Measurements from ENCODE around the gene PPP3CA.
"Not testable (repeated sequence)": the region's sequence is repeated elsewhere in the genome, so short reads cannot be mapped to it uniquely, and the experiment has no call there.

Gene PPP3CA

GRCh38 chr4:101098666-101099400 lies 248.5 kb downstream of the PPP3CA start:
- Histone ChIP-seq H3K36me3 (ENCODE audit: control insufficient read depth, insufficient read depth, low read length) (no peaks in the 10 kb centered on the region), H3K9me3 (ENCODE audit: control insufficient read depth, low read length) (no peaks in the 10 kb centered on the region), H2AFZ (no peak overlapping the region), H3K79me2 (no peaks in the 10 kb centered on the region), H3K4me3 (ENCODE audit: low read depth, low read length) (no peak overlapping the region), H3K27ac (no peak overlapping the region), H3K4me2 (ENCODE audit: low read length) (no peak overlapping the region), H3K9ac (no peak overlapping the region), H3K4me1 (no peaks in the 10 kb centered on the region), H3K27me3 (ENCODE audit: control insufficient read depth, insufficient read depth, low read length) (no peaks in the 10 kb centered on the region)
- TF ChIP-seq, protein P1, sequence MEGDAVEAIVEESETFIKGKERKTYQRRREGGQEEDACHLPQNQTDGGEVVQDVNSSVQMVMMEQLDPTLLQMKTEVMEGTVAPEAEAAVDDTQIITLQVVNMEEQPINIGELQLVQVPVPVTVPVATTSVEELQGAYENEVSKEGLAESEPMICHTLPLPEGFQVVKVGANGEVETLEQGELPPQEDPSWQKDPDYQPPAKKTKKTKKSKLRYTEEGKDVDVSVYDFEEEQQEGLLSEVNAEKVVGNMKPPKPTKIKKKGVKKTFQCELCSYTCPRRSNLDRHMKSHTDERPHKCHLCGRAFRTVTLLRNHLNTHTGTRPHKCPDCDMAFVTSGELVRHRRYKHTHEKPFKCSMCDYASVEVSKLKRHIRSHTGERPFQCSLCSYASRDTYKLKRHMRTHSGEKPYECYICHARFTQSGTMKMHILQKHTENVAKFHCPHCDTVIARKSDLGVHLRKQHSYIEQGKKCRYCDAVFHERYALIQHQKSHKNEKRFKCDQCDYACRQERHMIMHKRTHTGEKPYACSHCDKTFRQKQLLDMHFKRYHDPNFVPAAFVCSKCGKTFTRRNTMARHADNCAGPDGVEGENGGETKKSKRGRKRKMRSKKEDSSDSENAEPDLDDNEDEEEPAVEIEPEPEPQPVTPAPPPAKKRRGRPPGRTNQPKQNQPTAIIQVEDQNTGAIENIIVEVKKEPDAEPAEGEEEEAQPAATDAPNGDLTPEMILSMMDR (IDR thresholded peaks at IDR 0.05) = no peak

DNA sequence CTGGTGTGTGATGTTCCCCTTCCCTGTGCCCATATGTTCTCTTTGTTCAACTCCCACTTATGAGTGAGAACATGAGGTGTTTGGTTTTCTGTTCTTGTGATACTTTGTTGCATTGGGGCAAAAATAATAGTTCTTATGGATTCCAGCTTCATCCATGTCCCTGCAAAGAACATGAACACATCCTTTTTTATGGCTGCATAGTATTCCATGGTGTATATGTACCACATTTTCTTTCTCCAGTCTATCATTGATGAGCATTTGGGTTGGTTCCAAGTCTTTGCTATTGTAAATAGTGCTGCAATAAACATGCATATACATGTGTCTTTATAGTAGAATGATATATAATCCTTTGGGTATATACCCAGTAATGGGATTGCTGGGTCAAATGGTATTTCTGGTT lies 254.7 kb downstream of the PPP3CA start:
- H3K79me2 ChIP-seq; H3K27ac ChIP-seq; H3K4me3 ChIP-seq (ENCODE audit: low read depth, low read length); H3K36me3 ChIP-seq (ENCODE audit: control insufficient read depth, insufficient read depth, low read length); H3K9me3 ChIP-seq (ENCODE audit: control insufficient read depth, low read length); H2AFZ ChIP-seq; H3K27me3 ChIP-seq (ENCODE audit: control insufficient read depth, insufficient read depth, low read length); H3K4me1 ChIP-seq; H3K4me2 ChIP-seq (ENCODE audit: low read length); H3K9ac ChIP-seq: not testable (repeated sequence)

DNA sequence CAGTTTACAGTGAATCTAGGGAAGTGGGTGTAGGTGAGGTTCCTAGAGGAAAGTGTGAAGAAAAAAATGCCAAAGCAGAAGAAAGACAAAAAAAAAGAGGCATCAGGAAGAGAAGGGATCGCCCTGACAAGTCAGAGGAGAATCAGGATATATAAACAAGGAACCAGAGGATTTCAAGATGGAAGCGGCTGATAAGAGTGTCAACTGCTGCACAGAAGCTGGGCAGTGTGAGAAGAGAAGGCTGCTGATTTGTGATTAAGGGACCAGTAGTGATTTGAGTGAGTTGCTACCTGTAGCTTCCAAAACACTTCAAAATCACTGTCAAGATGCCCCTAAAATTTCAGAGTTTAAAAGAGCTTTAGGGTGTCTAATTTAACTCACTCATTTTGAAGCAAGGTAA lies 258.2 kb downstream of the PPP3CA start:
- Histone ChIP-seq H3K27me3 (ENCODE audit: control insufficient read depth, insufficient read depth, low read length) (no peaks in the 10 kb centered on the region), H3K4me2 (ENCODE audit: low read length) (no peak overlapping the region), H2AFZ (no peak overlapping the region), H3K4me1 (no peaks in the 10 kb centered on the region), H3K36me3 (ENCODE audit: control insufficient read depth, insufficient read depth, low read length) (no peaks in the 10 kb centered on the region), H3K9ac (no peak overlapping the region), H3K27ac (no peak overlapping the region), H3K9me3 (ENCODE audit: control insufficient read depth, low read length) (no peaks in the 10 kb centered on the region), H3K4me3 (ENCODE audit: low read depth, low read length) (no peak overlapping the region), H3K79me2 (no peaks in the 10 kb centered on the region)
- TF ChIP-seq, protein P1 (IDR thresholded peaks at IDR 0.05) = no peak

- Histone ChIP-seq H3K9me3 (ENCODE audit: control insufficient read depth, low read length) (no peaks in the 10 kb centered on the region), H3K4me3 (ENCODE audit: low read depth, low read length) (no peak overlapping the region)
Observed at GRCh38 chr4:101086801-101087586, 260.3 kb downstream of the PPP3CA start.

GRCh38 chr4:101083131-101083530 lies 264.2 kb downstream of the PPP3CA start:
- Histone ChIP-seq H3K4me3 (ENCODE audit: low read depth, low read length) (no peak overlapping the region), H3K79me2 (no peaks in the 10 kb centered on the region), H3K27ac (no peak overlapping the region), H3K36me3 (ENCODE audit: control insufficient read depth, insufficient read depth, low read length) (no peaks in the 10 kb centered on the region), H3K9ac (no peak overlapping the region), H3K27me3 (ENCODE audit: control insufficient read depth, insufficient read depth, low read length) (no peaks in the 10 kb centered on the region), H2AFZ (no peak overlapping the region), H3K9me3 (ENCODE audit: control insufficient read depth, low read length) (no peaks in the 10 kb centered on the region), H3K4me2 (ENCODE audit: low read length) (no peak overlapping the region), H3K4me1 (no peaks in the 10 kb centered on the region)
- TF ChIP-seq, protein P1 (IDR thresholded peaks at IDR 0.05) = no peak

More at GRCh38 chr4:101086801-101087586, 260.3 kb downstream of the PPP3CA start:
- Histone ChIP-seq H2AFZ (no peak overlapping the region), H3K4me1 (no peaks in the 10 kb centered on the region), H3K79me2 (no peaks in the 10 kb centered on the region), H3K9ac (no peak overlapping the region), H3K36me3 (ENCODE audit: control insufficient read depth, insufficient read depth, low read length) (no peaks in the 10 kb centered on the region), H3K4me2 (ENCODE audit: low read length) (no peak overlapping the region), H3K27ac (no peak overlapping the region), H3K27me3 (ENCODE audit: control insufficient read depth, insufficient read depth, low read length) (no peaks in the 10 kb centered on the region)
- TF ChIP-seq, protein P1 (IDR thresholded peaks at IDR 0.05) = no peak
